CD4-positive, alpha-beta T cell treated with Interleukin-4 for 4 hours (primary cell): ENCODE results near the gene TPPP2.
"Not testable (repeated sequence)": the region's sequence is repeated elsewhere in the genome, so short reads cannot be mapped to it uniquely, and the experiment has no call there.

Experiments used
- DNase-seq: peaks from one replicate; pipeline ENCODE4 v3.0.0-alpha.2; 2020

Gene TPPP2

GRCh38 chr14:21039585-21040369, 9.8 kb downstream of the TPPP2 start:
- peak; percentile 45 for DNase-seq

- DNase-seq, result no peak
Observed at GRCh38 chr14:21040370-21040925, 10.4 kb downstream of the TPPP2 start.

DNA sequence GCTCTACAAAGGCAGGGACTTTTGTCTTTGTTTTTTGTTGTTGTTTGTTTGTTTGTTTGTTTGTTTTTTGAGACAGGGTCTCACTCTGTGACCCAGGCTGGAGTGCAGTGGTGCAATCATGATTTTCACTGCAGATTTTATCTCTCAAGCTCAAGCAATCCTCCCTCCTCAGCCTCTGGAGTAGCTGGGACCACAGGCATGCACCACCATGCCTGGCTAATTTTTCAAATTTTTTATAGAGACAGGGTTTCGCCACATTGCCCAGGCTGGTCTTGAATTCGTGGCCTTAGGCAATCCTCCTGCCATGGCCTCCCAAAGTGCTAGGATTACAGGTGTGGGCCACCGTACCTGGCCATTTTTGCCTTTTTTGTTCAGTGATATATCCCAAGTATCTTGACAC, 10.9 kb downstream of the TPPP2 start:
- DNase-seq, result not testable (repeated sequence)

DNA sequence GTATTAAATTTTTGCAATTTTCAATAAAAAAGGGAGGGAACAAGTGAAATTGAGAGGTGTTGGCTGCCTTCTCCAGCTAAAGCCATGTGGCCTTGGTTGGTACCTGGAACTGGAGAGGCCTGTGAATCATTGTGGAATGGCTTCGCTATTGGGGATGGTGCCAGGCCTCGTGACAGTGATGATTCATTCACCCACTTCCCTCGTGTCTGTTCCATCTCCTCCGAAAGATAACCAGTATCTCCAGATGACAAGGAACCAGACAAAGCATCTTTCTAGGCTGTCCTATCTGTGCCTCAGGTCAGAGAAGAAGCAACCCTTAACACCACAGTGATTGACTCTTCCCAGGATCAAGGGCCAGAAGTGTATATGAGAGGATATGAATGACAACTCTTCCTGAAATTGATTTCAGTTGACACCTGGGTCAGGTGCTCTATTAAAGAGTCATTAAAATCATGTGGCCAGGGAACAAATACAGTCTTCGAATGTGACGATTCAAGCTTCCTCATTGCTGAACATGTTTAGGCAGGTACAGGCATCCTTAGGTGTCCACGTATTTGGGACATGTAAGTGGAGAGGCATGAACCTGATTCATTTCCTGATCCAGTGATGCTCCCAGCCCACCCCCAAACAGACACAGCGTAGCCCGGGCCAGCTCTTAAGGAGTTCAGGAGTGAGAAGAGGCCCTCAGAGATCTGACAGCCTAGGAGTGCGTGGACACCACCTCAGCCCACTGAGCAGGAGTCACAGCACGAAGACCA, 11.8 kb downstream of the TPPP2 start, which contains the start of gene RNASE7:
TSS of gene RNASE7 (plus strand) at position 687 of the 758 bp plus-strand sequence. CDS start 631 bp downstream, outside the sequence.
- no peak for DNase-seq

GRCh38 chr14:21042918-21043317, 12.9 kb downstream of the TPPP2 start:
- DNase-seq, result no peak

GRCh38 chr14:21043387-21043973, 13.5 kb downstream of the TPPP2 start:
- no peak for DNase-seq

DNA sequence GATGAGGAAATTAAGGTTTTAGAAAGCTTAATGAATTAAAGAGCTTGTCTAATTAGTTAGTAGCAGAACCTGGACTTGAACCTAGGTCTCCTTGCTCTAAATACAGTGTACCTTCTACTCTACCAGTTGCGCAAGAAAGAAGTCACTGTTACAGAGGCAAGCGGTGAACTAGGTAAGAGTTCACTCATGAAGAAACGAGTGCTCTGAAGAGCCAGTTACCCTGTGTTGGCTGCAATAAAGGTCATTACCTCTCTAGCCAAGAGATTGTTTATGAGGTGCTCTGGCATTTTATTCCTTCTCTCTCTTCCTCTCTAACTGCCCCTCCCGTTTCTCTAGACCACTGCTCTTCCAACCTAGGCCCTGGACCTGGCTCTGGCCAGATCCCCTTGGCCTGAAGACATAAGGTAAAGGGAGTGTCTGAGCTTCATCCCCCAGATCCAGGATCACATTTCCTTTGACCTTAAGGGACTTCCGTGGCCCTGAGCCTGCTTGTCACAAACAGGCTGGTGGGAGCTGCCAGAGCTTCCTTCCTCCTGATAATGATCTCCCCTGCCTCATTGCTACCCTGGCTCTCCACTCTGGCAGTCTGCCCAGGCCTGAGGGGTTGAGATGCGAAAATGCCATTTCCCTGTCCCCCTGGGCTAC, 14.1 kb downstream of the TPPP2 start:
- DNase-seq, result no peak

GRCh38 chr14:21047378-21047781, 17.4 kb downstream of the TPPP2 start:
- no peak for DNase-seq

GRCh38 chr14:21048638-21049037, 18.6 kb downstream of the TPPP2 start:
- DNase-seq, result no peak

- no peak for DNase-seq
Observed at GRCh38 chr14:21049271-21049673, 19.3 kb downstream of the TPPP2 start.

- DNase-seq, result no peak
Observed at GRCh38 chr14:21050597-21050996, 20.6 kb downstream of the TPPP2 start.

- no peak for DNase-seq
Observed at GRCh38 chr14:21053184-21054122, 23.4 kb downstream of the TPPP2 start.

DNA sequence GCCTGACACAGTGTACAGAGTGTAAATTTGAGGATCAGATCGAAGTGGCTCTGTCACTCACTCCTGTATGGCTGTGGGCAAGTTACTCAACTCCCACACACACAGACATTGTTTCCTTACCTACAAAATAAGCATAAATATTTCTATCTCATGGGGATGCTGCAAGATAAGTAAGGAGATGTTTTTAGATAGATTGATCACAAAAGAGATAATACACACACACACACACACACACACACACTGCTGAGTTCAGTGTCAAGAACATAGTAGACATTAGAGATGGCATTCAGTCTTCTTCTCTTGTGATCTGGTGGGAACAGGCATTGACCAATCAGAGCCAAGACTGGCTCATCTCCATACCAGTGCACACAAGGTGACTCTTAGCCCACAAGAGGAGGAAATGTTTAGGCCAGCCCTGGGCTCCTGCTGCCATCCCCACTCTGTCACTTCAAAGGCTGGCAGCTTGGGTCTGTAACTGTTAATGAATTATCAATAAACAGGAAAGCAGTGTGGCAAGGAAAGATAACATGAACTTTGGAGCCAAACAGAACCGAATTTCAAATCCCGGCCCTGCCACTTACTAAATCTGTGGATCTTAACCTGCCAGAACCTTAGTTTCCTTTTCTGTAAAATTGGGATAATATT, 24.2 kb downstream of the TPPP2 start:
- DNase-seq, result no peak

DNA sequence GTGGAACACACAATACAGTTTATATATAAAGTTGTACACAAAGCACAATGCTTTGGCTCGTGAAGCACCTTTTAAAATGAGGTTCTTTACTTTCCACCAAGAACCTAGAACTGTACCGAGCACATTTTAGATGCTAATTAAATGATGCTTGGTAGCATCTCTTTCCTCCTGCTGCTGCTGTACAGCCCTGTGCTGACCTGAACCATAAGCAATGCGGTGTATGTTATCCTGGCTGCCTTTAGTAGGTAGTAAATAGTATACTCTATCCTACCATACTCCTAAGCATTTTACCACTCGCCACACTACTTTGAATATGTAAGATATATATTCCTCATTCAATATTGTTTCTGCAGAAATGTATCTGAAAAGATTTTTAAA, 24.7 kb downstream of the TPPP2 start:
- DNase-seq, result no peak

DNA sequence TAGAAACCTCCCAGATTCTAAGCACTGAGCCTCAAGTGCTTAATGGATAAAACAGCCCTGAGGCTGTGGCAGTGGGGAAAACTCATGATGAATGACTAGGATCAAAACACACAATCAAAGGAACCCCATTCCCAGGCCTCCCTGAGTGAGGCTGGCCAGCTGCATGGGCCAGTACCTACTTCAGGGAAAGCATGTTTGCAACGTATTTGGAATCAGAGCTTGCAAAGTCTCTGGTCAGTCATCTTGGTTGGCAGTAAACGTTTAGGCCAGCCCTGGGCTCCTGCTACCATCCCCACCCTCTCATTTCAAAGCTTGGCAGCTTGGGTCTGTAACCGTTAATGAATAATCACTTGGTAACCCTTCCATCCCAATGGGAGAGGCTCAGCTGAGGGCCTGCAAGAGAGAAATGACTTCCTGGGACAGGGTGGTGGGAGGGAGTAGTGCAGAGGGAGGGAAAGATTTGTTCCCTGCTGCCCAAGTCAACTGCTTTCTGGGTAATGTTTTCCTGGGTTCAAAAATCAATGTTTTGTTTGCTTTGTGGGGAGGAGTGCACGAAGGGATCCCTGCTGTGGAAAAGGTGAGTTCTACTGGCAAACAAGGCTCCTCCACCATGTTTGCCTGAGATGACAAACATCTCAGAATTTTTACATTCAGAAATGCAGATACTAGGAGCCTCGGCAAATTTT, 25.6 kb downstream of the TPPP2 start:
- no peak for DNase-seq

DNA sequence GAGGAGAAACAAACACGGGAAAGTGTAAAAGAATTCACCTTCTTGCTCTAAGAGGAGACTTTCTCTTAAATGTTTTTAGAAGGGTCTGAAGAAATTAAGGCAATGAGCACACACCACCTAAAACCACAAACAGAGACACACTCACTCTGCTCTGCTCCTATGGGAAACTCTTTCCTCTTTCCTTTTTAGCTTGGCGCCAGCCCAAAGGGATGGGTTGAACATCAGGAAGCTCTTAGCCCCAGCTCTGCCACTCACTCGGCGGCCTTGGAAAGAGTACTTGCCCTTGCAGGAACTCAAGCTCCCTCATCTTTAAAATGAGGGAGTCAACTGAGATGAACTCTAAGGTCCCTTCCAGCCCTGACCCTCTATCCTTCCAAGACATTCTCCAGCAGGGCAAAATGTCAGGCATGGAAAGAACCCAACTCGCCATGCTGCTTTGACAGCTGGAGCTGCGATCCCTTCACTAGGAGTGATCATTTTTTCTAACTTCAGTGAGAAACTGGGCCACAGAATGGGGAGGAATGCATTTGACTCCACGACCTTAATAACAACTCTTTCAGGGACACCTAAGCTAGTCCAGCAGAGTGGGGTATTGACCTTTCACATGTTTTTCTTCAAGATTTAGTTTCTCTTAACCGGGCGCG, 26.6 kb downstream of the TPPP2 start:
- DNase-seq, result no peak

DNA sequence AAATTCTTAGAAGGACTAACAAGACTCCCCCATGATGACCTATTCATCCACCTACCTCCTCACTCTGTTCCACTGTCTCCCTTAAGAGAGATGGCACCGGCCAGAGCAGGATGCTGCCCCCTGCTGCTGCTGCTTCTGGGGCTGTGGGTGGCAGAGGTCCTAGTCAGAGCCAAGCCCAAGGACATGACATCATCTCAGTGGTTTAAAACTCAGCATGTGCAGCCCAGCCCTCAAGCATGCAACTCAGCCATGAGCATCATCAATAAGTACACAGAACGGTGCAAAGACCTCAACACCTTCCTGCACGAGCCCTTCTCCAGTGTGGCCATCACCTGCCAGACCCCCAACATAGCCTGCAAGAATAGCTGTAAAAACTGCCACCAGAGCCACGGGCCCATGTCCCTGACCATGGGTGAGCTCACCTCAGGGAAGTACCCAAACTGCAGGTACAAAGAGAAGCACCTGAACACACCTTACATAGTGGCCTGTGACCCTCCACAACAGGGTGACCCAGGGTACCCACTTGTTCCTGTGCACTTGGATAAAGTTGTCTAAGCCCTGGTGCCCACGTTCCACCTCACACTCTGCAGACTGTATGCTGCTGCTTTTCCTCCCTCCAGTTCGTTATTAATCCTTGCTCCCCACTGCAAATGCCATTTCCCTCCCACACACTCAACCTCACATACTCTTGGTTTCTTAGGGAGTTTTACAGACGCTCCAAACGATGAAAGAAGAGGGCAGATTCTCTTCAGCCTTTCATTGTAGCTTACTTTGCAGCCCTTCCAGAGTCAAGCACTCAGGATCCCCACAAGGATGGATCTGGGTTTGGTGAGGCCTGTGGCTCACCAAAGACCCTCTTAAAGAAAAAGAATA, 28.0 kb downstream of the TPPP2 start, which contains the start of gene RNASE8:
TSS of gene RNASE8 (plus strand) at position 20 of the 873 bp plus-strand sequence. CDS start at position 91, 71 bp downstream.
- DNase-seq, result no peak

- DNase-seq, result no peak
Observed at GRCh38 chr14:21058903-21059302, 28.9 kb downstream of the TPPP2 start.
